EH (cell line): ENCODE data around the gene USH2A.
"Not testable (repeated sequence)": the region's sequence is repeated elsewhere in the genome, so short reads cannot be mapped to it uniquely, and the experiment has no call there.

ENCODE experiments used
- DNase-seq: peaks from one replicate; pipeline ENCODE4 v3.0.0-alpha.2; 2015; ENCODE audit warnings: low read depth

USH2A gene

GRCh38 chr1:216388558-216388957 is 34.7 kb downstream of the USH2A start:
- DNase-seq, result no peak

GRCh38 chr1:216387782-216388181 is 35.5 kb downstream of the USH2A start:
- no peak for DNase-seq

GRCh38 chr1:216379441-216379840 is 43.8 kb downstream of the USH2A start:
- no peak for DNase-seq

GRCh38 chr1:216368249-216368648 is 55.0 kb downstream of the USH2A start:
- DNase-seq, result no peak

GRCh38 chr1:216366979-216367378 is 56.3 kb downstream of the USH2A start:
- DNase-seq, result no peak

- no peak for DNase-seq
These were observed 66.3 kb downstream of the USH2A start for GRCh38 chr1:216356945-216357344.

GRCh38 chr1:216350186-216350585 is 73.1 kb downstream of the USH2A start:
- no peak for DNase-seq

GRCh38 chr1:216346526-216346925 is 76.7 kb downstream of the USH2A start:
- DNase-seq, result peak; percentile 4

- not testable (repeated sequence) for DNase-seq
These were observed 82.7 kb downstream of the USH2A start for GRCh38 chr1:216340542-216340941.

- DNase-seq, result no peak
These were observed 90.8 kb downstream of the USH2A start for GRCh38 chr1:216332462-216332861.

GRCh38 chr1:216332003-216332402 is 91.2 kb downstream of the USH2A start:
- DNase-seq, result no peak

GRCh38 chr1:216331211-216331610 is 92.0 kb downstream of the USH2A start:
- no peak for DNase-seq

GRCh38 chr1:216330262-216330661 is 93.0 kb downstream of the USH2A start:
- peak; percentile 41 for DNase-seq

- no peak for DNase-seq
These were observed 97.3 kb downstream of the USH2A start for GRCh38 chr1:216325946-216326345.

GRCh38 chr1:216325336-216325735 is 97.9 kb downstream of the USH2A start:
- no peak for DNase-seq

GRCh38 chr1:216323344-216323743 is 99.9 kb downstream of the USH2A start:
- no peak for DNase-seq

GRCh38 chr1:216314379-216315095 is 108.7 kb downstream of the USH2A start:
- DNase-seq, result peak; percentile 15

- peak; percentile 75 for DNase-seq
These were observed 112.5 kb downstream of the USH2A start for GRCh38 chr1:216310776-216311175.

GRCh38 chr1:216306830-216307229 is 116.4 kb downstream of the USH2A start:
- peak; percentile 3 for DNase-seq

GRCh38 chr1:216303690-216304089 is 119.6 kb downstream of the USH2A start:
- DNase-seq, result no peak

GRCh38 chr1:216293683-216294082 is 129.6 kb downstream of the USH2A start:
- peak; percentile 48 for DNase-seq

- no peak for DNase-seq
These were observed 133.2 kb downstream of the USH2A start for GRCh38 chr1:216290074-216290473.

- no peak for DNase-seq
These were observed 138.2 kb downstream of the USH2A start for GRCh38 chr1:216285052-216285451.

- no peak for DNase-seq
These were observed 141.5 kb downstream of the USH2A start for GRCh38 chr1:216281757-216282156.
